ENCODE data around the gene TRIP11.

GRCh38 chr14:91925727-91926121 is 114.1 kb downstream of the TRIP11 start:
- TF ChIP-seq CTCF (IDR thresholded peaks at IDR 0.05) (no peak), POLR2AphosphoS5 (IDR thresholded peaks at IDR 0.05) (no peak), POLR2A (IDR thresholded peaks at IDR 0.05) (no peak), EP300 (IDR thresholded peaks at IDR 0.05) (no peak)

Measured in suprapubic skin (tissue), 4 donors.